HG03565 (cell line): ENCODE results near the gene PANX2.

Experiments
- ATAC-seq: cut with Tn5 transposase; IDR thresholded peaks from one replicate; pipeline ENCODE4 v1.9.1; 2021; ENCODE audit warnings: mild to moderate bottlenecking, moderate library complexity; ENCODE audit not compliant: unreplicated experiment

Gene PANX2

DNA sequence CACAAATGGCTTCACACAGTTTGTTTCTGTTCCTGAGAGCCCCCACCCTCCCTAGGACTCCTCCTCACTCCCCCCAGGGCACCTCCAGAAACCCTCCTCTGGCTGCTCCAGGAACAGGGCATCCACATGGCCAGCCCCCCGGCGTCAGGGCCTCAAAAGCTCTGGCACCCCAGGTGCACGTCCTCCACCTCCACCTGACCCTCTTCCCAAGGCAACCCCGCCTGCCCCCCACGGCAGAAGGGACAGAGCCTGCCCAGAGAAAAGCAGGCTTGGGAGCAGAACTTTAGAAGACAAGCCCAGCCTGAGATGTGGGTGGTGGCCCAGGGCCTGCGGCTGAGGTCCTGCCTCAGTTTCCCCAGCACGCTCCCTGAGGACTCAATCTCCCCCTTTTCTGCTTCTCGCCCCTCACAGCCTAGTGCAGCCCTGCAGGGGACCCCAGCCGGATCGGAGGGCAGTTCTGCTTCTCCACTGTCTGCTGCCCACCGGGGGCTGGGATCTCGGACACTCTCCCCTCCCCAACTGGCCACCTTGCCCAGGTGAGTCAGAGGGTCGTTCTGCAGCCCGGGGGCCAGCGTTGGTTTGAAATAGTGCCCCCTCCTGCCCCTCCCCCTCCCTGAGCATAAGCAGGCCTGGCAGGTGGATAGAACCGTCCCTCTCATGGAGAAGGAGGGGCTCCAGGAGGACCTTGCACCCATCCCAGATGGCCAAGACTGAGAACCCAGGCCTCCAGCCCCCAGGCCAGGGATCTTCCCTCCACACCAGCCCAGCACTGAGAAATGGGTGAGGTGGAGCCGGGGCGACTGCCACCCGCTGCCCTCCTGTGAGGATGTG, 12.8 kb downstream of the PANX2 start:
- ATAC-seq = no peak

DNA sequence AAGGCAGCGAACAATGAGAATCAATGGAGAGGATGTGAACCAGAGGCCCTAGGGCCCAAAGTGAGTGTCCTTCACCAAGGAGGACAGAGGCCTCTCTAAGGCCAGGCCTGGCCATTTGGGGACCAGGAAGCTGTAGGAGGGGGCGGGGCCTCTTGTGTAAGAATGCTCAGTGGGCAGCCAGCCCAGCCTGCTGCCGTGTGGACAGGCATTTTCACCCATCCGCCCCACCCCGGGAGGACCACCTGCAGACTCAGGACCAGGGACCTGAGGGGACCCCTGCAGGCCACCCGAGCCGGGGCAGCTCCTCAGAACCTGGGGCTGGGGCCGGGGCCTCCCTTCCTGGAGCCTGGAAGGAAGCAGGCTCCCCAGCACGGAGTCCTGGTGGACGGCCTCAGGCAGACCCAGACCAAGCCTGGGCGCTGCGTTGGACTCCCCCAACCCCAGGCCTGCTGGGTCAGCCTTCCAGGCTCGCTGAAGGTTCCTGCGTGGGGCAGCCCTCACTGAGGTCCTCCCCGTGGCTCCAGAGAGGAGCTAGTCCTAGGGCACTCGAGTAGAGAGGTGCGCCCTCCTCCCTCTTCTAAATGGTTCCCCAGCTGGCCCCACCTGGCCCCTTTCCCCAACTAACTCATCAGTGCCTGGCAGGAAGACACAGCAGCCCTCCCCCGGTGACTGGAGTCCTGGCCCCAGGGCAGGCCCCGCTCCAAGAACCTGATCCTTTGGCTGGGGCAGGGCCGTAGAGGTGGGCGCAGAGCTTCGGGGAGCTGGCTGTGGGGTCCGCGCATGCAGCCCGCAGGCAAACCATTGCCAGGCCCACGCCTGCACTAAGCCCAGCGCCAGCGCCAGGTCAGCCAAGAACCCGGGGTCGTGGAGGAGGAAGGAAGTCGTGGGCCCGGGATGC, 13.7 kb downstream of the PANX2 start:
- no peak for ATAC-seq

DNA sequence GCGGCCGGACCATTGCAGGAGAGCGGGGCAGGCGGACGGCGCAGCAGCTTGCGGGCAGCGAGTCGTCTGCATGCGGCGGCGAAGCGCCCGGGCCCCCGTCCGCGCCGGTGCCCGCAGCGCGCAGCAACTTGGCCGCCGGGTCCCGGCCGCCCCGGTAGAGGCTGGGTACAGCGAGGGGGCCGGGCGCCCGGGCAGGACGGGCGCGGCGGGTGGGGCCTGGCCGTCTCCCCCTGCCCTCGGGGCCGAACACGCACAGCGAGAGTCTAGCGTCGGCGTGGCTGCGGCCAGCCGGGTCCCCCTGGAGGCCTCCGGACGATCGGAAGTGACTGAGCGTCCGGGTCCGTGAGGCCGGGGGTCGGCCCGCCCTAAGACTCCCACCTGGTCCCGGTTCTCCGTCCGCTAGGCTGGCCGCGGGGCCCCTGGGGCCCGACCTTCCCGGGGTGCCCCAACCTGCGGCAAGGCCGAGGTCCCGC, 14.4 kb downstream of the PANX2 start:
- ATAC-seq = peak; percentile 11

DNA sequence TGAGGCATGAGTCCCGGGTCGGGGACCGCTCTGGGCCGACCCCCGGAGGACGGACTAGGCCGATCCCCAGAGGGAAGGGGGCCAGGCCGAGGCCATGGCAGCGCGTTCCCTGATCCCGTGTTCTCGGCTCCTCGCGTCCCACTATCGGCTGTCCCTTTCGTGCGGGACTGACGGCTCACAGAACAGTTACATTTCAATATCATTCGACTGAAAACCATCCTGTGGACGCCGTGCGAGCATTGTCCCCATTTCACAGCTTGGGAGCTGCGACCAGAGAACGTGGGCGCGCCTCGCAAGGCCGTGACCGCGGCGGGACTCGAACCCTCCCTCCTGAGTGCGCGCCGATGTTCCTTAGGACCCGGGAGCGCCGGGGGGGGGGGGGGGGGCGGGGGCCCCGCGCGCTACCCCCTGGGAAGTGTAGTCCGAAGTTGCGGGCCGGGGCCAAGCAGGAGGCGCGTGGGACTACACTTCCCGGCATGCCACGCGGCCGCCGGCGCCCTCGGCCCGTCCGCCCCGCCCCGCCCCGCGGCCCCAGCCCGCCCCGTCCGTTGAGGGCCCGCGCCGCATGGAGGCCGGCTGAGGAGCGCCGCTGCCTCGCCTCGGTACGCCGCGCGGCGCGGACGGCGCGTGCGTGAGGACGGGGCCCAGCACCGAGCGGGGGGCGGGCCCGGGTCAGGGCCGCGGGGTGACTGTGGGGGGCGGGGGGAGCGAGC, 15.0 kb downstream of the PANX2 start, which contains the start of gene TRABD:
Gene TRABD (plus strand): TSS at position 539 of the 713 bp plus-strand sequence. CDS start 7,148 bp downstream, outside the sequence.
- peak; percentile 29 for ATAC-seq

DNA sequence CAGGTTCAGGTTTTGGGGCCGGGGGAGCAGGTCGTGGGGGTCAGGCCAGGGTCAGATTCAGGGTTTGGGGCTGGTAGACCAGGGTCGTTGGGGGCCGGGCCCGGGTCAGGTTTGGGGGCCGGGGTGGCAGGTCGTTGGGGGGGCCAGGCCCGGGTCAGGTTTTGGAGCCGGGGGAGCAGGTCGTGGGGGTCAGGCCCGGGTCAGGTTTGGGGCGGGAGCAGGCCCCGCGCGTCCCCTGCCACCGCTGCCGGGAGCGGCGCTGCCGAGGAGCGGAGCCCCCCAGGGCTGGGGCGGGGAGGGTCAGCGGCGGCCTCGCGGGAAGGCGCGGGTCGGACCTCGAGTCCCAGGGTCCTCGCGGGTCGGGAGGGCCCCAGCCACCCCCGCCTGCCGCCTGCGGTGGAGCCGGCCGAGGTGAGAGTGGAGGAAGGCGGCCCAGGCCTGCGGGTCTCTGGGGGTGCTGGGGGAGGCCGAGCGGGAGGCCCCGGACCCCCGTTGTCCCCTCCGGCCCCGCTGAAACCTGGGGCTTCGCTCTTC, 15.7 kb downstream of the PANX2 start:
- no peak for ATAC-seq

DNA sequence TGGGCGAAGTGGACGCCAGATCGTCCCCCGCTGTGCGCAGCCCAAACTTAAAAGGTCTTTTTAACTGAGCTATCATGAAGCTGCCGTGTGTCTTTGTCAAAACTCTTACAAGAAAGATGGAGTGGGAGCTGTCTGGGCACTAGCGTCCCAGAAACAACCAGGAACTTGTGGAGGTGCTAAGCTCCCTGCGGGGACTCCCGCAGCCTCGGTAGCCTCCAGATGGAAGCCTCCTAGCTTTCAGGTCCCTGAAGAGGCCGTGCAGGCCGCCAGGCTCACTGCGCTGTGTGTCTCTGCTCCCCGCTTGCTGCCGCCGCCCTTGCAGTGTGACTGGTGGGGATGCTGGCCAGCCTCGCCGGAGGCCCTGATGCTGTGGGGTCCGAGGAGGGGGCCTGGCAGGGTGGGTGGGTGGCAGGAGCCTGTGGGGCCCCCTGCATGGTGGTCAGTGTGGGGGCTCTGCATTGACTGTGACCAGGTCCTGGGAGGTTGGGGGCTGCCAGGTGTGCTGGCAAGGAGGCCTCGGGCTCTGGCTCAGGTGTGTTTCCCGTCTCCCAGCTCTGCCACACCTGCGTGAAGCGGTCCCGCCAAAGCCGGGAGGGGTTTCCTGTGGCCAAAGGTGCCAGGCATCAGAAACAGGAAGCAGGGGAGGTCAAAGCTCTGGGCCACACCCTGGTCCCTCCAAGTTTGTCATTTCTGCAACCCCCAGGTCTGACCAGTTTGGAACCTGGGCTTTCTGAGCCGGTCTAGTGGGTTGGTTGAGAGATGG, 16.4 kb downstream of the PANX2 start:
- no peak for ATAC-seq

DNA sequence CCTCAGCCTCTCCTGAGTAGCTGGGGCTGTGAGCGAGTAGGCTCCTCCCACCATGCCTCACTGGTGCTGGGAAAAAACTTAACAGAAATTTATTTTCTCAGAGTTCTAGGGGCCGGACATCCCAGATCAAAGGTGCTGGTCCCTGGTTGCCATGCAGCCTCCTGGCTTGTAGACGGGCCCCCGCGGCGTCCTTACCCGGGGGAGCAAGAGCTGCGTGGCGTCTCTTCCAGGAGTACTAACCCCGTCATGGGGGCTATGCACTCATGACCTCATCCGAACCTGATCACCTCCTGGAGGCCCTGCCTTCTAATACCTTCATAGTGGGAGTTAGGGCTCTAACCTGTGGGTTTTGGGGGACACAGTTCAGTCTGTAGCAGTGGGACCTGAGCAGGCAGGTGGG, 17.8 kb downstream of the PANX2 start:
- ATAC-seq = no peak

DNA sequence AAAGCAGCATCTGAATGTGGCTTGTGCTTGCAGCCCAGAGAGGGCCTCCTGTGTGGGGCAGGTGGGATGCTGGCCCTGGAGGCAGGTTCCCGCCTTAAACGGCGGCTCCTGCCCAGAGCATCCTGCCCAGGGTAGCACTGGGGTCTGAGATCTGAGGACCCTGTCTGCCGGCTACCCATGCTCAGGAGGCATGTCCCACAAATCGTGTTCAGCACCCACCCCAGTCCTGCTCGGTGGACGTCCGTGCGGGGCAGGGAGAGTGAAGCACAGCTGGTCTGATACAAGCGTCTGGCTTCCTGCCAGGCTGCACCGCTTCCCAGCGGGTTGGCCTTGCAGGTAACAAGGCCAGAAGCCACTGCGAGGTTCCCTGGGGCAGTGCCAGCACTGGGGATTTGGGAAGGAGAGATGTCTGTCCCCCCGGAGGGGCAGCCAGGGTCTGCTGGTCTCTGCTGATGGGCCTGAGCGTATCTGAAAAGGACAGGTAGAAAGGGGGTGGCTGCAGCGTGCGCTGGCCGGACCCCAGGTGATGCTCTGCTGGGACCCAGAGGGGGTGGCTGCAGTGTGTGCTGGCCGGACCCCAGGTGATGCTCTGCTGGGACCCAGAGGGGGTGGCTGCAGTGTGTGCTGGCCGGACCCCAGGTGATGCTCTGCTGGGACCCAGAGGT, 18.8 kb downstream of the PANX2 start:
- no peak for ATAC-seq

DNA sequence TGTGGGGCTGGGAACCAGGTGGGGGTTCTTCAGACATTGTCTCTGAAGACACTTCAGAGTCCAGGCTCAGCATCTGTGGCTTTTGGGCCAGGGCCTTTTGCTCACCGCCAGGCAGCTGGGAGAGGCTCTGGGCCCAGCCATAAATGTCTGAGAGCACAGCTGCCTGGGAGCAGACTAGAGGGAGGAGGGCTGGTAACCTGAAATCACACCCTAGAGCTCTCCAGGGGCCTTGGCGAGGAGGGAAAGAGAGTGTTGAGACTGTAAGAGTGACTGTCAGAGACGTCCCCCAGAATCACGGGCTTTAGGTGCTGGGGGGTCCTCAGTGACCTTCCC, 19.3 kb downstream of the PANX2 start:
- ATAC-seq = no peak

DNA sequence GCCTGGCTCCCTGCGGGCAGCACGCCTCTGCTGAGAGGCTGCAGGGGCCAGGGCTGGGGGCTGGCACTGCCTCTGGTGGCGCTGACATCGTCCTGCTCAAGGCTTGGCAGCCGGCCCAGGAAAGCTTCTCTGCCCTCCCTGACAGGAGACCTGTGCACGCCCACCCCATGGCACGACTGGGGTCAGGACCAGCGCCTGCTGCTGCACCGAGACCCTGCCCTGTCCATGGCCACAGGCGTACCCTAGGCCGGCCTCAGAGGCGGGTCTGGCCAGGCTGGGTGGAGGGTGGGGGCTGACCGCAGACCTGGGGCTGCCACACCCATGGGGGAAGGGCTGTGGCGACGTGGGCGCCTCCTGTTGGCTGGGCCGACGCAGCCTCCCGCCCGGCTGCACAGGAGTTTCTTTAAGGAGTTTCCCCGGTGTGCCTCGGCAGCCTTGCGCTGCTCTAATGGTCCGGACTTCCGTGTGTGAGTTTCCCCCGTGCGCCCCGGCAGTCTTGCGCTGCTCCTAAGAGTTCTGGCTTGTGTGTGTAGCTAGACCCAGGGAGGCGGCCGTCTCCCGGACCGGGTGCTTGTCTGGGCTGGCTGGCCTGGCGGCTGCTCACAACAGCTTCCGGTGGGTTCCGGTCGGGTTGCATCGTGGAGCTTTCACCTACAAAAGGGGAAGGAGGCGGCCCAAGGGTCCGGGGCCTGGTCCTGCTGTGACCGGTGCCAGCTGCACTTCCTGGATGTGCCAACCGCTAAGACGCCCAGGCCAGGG, 19.8 kb downstream of the PANX2 start:
- peak; percentile 23 for ATAC-seq

DNA sequence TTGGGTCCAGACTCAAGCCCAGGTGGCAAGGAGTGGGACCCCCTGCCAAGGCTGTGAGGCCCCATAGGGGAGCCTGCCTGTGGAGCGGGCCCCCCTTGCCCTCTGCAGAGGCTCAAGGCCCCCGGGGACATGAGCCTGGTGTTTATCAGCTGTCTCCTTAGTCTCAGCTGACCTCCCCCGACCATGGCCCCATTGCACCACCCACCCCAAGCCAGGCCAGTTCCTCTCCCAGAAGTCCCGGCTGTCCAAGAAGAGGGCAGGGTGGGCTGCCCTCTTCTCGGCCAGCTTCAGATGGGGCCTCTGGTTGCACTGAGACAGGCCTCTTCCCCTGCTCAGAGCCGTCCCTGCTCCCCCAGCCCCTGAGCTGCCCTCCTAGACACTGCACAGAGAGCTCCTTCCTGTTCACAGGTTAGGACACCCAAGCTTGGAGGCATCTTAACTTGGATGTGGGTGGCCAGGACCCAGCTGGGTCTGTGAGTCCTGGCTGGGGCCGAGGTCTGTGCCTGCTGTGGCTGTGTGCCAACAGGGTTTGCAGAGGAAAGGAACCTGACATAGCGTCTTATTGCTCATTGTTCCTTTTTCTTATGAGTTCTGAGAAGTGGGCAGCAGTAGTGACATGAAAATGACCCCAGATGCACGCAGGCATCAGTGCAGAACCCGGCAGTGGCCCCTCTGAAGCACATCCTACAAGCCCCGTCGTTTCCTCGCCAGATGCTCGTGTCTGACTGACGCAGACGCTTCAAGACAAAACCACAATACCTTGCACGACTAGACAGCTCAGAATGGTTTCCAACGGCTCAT, 20.6 kb downstream of the PANX2 start:
- ATAC-seq = no peak

DNA sequence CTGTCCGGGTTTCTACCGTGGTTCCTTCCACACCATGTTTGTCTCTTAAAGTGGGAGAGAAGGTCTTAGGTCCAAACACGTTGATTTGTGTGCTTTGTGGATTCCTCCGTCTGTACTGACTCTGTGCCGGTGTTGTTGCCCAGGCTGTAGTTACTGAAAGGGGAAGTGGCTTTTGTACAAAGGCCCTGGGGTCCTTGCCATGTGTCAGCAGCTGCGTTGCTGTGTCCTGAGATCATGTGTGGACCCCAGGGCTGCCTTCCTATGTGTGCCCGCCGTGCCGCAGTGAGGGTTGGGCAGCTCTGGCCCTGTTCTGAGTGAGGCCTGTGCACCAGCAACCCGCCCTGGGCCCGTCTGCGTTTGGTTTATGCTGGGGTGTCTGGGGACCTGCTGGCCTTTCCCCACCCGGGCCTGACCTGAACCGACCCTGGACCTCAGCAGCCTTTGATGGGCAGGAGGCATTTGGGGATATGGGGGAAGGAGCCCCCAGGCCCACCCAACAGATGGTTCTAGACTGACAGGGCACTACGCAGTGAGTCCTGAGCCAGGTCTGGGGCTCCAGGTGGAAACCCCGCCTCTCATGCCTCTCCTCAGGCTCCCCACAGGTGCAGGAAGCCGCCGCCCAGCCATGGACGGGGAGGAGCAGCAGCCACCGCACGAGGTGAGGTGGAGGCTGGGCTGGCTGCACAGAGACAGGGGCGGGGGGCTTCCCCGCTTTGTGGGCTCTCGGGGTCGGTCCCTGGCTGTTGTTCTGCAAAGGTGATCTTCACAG, 22.1 kb downstream of the PANX2 start:
- ATAC-seq = no peak

DNA sequence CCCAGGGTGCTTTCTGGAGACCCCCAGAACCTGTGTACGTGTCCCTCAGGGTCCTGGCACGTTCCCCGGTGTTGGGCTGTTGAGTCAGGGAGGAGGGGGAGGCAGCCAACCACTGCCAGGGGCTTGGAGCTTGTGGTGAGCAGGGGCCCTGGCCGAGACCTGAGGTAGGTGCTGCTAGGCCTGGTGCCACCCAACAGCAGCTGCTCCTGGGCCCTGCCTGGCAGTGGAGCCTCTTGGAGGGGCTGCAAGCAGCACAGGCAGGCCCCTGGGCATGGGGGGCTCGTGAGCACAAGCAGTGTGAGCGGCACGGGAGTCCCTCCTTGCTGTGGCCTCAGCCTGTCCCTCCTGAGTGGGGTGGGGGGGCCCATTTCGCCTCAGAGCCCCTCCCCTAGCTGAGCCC, 23.1 kb downstream of the PANX2 start:
- ATAC-seq = no peak

DNA sequence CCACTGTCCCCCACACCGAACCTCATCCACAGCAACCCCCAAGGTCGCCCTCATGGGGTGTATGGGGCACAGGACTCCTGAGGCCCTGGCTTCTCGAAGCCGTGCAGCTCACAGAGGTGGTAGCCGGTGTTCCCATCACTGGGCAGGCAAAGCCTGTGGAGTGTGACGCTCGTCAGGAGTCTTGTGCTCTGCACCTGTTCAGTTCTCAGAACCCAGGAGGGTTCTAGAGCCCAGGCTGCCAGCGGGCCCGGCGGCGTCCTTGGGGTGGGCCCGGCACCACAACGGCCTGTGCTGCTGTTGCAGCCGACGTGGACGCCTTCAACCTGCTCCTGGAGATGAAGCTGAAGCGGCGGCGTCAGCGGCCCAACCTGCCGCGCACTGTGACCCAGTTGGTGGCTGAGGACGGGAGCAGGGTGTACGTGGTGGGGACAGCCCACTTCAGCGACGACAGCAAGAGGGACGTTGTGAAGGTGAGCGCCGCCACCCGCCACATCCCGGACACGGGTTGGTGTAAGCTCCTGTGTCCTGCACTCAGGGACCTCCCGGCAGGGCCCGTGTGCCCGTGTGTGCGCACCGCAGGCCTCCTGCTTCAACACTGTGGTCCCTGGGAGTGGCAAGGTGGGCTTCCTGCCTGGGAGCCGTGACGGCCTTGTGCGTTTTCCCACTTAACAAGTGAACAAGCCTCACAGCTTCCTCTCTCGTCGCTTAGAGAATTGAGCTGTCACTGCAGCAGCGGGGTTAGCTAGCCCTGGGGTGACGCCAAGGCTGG, 23.7 kb downstream of the PANX2 start:
- ATAC-seq = no peak

DNA sequence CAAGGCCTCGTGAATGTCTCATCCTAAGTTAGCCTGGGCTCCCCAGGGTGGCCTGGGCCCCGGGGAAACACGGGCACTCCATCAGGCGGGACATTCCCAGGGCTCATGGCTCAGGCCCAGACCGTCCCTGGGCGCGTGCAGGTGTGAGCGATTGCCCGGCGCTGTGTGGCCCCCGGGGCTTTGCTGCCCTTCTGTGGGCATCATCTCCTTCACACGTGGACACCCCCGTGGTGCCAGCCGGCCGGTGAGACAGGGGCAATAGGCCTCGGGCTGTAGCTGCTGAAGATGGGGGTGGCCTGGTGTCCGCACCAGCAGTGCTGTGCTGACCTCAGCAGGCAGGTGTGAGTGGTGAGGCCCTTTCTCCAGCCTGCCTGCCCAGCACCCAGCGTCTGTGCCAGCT, 25.7 kb downstream of the PANX2 start:
- no peak for ATAC-seq

DNA sequence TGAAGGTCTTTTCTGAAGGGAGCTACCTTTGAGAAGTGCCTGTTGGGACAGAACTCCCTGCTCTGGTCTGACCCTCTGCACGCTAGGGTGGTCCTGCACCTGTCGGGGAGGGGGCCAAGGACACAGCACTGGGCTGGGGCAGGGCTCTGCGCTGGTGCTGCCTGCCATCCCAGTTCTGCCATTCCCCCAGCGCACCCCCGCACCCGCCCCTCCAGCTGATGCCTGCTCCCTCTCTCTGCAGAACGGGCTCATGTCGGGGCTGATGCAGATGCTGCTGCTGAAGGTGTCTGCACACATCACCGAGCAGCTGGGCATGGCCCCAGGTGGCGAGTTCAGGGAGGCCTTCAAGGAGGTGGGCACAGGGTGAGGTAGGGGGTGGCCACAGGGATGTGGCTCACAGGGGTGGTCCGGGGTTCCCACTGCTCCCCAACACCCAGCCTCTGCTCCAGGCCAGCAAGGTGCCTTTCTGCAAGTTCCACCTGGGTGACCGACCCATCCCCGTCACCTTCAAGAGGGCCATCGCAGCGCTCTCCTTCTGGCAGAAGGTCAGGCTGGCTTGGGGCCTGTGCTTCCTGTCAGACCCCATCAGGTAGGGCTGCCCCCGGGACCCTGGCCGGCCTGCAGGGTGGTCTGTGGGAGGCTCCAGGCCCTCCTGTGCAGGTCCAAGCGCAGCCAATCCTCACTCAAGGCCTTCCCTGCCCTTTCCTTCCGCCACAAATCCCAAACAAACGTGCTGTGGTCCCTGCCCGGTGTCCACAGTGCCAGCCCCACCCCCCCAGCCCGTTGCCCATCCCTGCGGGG, 26.7 kb downstream of the PANX2 start:
- ATAC-seq = no peak
